GM18519 (cell line): Measurements from ENCODE around the gene CNTNAP2.

Experiments
- ATAC-seq: cut with Tn5 transposase; IDR thresholded peaks from one replicate; pipeline ENCODE4 v1.9.1; 2021; ENCODE audit warnings: mild to moderate bottlenecking, moderate library complexity; ENCODE audit not compliant: unreplicated experiment, low FRiP score

CNTNAP2 gene

GRCh38 chr7:146285418-146285817 is 168.8 kb downstream of the CNTNAP2 start:
- ATAC-seq = no peak

- ATAC-seq = no peak
These were observed 174.1 kb downstream of the CNTNAP2 start for GRCh38 chr7:146290746-146291145.

GRCh38 chr7:146291900-146292299 is 175.3 kb downstream of the CNTNAP2 start:
- no peak for ATAC-seq

GRCh38 chr7:146296028-146296427 is 179.4 kb downstream of the CNTNAP2 start:
- ATAC-seq = no peak

GRCh38 chr7:146314962-146315361 is 198.4 kb downstream of the CNTNAP2 start:
- ATAC-seq = no peak

GRCh38 chr7:146319629-146320028 is 203.0 kb downstream of the CNTNAP2 start:
- no peak for ATAC-seq

- ATAC-seq = no peak
These were observed 204.7 kb downstream of the CNTNAP2 start for GRCh38 chr7:146321301-146321700.

- no peak for ATAC-seq
These were observed 214.8 kb downstream of the CNTNAP2 start for GRCh38 chr7:146331369-146331768.

GRCh38 chr7:146345251-146345650 is 228.7 kb downstream of the CNTNAP2 start:
- ATAC-seq = no peak

GRCh38 chr7:146346096-146346495 is 229.5 kb downstream of the CNTNAP2 start:
- ATAC-seq = no peak

GRCh38 chr7:146355216-146355615 is 238.6 kb downstream of the CNTNAP2 start:
- no peak for ATAC-seq

- no peak for ATAC-seq
These were observed 242.6 kb downstream of the CNTNAP2 start for GRCh38 chr7:146359176-146359575.

- ATAC-seq = no peak
These were observed 250.3 kb downstream of the CNTNAP2 start for GRCh38 chr7:146366938-146367337.

- no peak for ATAC-seq
These were observed 253.6 kb downstream of the CNTNAP2 start for GRCh38 chr7:146370171-146370570.

GRCh38 chr7:146375170-146375569 is 258.6 kb downstream of the CNTNAP2 start:
- no peak for ATAC-seq

GRCh38 chr7:146378196-146378595 is 261.6 kb downstream of the CNTNAP2 start:
- ATAC-seq = no peak

GRCh38 chr7:146387140-146387539 is 270.5 kb downstream of the CNTNAP2 start:
- ATAC-seq = no peak

GRCh38 chr7:146388928-146389327 is 272.3 kb downstream of the CNTNAP2 start:
- ATAC-seq = no peak

- no peak for ATAC-seq
These were observed 276.7 kb downstream of the CNTNAP2 start for GRCh38 chr7:146393346-146393745.

- no peak for ATAC-seq
These were observed 280.5 kb downstream of the CNTNAP2 start for GRCh38 chr7:146397141-146397540.

GRCh38 chr7:146401939-146402338 is 285.3 kb downstream of the CNTNAP2 start:
- ATAC-seq = no peak

- ATAC-seq = no peak
These were observed 289.1 kb downstream of the CNTNAP2 start for GRCh38 chr7:146405737-146406136.

- no peak for ATAC-seq
These were observed 295.4 kb downstream of the CNTNAP2 start for GRCh38 chr7:146411975-146412374.
